DND-41 (cell line): ENCODE results near the gene FCER1G.
A peak's percentile ranks its signal among the peaks of the same experiment; 100 is the strongest.

Source experiments
- ATAC-seq: fragments of 200-7000 bp; cut with Tn5 transposase; 3 replicates; pipeline ENCODE4 v1.9.1; 2021; ENCODE audit warnings: low read depth; ENCODE audit not compliant: insufficient read depth
- DNase-seq: peaks from one replicate; pipeline ENCODE4 v3.0.0-alpha.2; 2020
- H2AFZ ChIP-seq: 2 replicates; pipeline ENCODE4 v1.6.0; 2012; ENCODE audit warnings: low read depth, low read length
- H3K27ac ChIP-seq: 2 replicates; pipeline ENCODE4 v1.5.1; 2012; ENCODE audit warnings: low read length, inconsistent platforms
- H3K27me3 ChIP-seq: fragments of 200-600 bp; sonication (generic); 2 replicates; pipeline ENCODE4 v1.6.0; 2012; ENCODE audit warnings: low read length, mild to moderate bottlenecking, inconsistent platforms; ENCODE audit not compliant: insufficient read depth, poor library complexity
- H3K36me3 ChIP-seq: 2 replicates; pipeline ENCODE4 v1.5.1; 2012; ENCODE audit warnings: low read length, inconsistent platforms; ENCODE audit not compliant: insufficient read depth
- H3K4me1 ChIP-seq: 2 replicates; pipeline ENCODE4 v1.5.1; 2012; ENCODE audit warnings: mild to moderate bottlenecking, low read length; ENCODE audit not compliant: insufficient read depth
- H3K4me2 ChIP-seq: 2 replicates; pipeline ENCODE4 v1.6.0; 2012; ENCODE audit warnings: mild to moderate bottlenecking, moderate library complexity, low read length, inconsistent platforms; ENCODE audit not compliant: insufficient read depth
- H3K4me3 ChIP-seq, 2 experiments: fragments of 200-600 bp in 1 of 2; shearing (Covaris generic) in 1 of 2; 2 replicates each; pipeline ENCODE4 v1.5.1; 2012 to 2016; ENCODE audit warnings: inconsistent platforms in 2 of 2, low read length in 2 of 2, mild to moderate bottlenecking in 2 of 2, low read depth in 1 of 2, moderate library complexity in 1 of 2
- H3K79me2 ChIP-seq: 2 replicates; pipeline ENCODE4 v1.6.0; 2012; ENCODE audit warnings: low read length, inconsistent platforms; ENCODE audit not compliant: insufficient read depth
- H3K9ac ChIP-seq: 2 replicates; pipeline ENCODE4 v1.6.0; 2012; ENCODE audit warnings: low read depth, mild to moderate bottlenecking, inconsistent platforms, low read length, moderate library complexity
- H3K9me3 ChIP-seq: 2 replicates; pipeline ENCODE4 v1.5.1; 2012; ENCODE audit warnings: low read length, moderate library complexity, mild to moderate bottlenecking, inconsistent platforms; ENCODE audit not compliant: insufficient read depth, severe bottlenecking
- H4K20me1 ChIP-seq: 2 replicates; pipeline ENCODE4 v1.6.0; 2012; ENCODE audit warnings: low read length; ENCODE audit not compliant: insufficient read depth
- CTCF ChIP-seq: IDR thresholded peaks from 2 replicates; pipeline ENCODE4 v1.5.1; 2012; ENCODE audit warnings: borderline replicate concordance, low read length, moderate library complexity, mild to moderate bottlenecking; ENCODE audit not compliant: poor library complexity, severe bottlenecking; ENCODE audit errors: extremely low read depth
- EZH2 ChIP-seq: IDR thresholded peaks from 3 replicates; pipeline ENCODE4 v1.6.1; 2012; ENCODE audit warnings: borderline replicate concordance, low read depth, mild to moderate bottlenecking, moderate library complexity, low read length, inconsistent platforms; ENCODE audit not compliant: severe bottlenecking

FCER1G gene

GRCh38 chr1:161177936-161178244 is 37.2 kb upstream of the FCER1G start:
- H3K4me3 ChIP-seq, result peak overlapping the region in 1 of 2 experiments; percentile 73; a peak in 2 of 4 replicates
- TF ChIP-seq CTCF (no peak), EZH2 (no peak)
- H3K4me1 ChIP-seq, result peaks cover 30% of the 10 kb centered on the region
- H3K9me3 ChIP-seq, result no peaks in the 10 kb centered on the region
- H3K4me2 ChIP-seq, result peak overlapping the region; percentile 93
- H4K20me1 ChIP-seq, result no peaks in the 10 kb centered on the region
- H3K27ac ChIP-seq, result peak overlapping the region; percentile 79
- no peaks in the 10 kb centered on the region for H3K27me3 ChIP-seq
- DNase-seq (no peak), ATAC-seq (no peak)
- H3K36me3 ChIP-seq, result peaks cover 25% of the 10 kb centered on the region
- H3K79me2 ChIP-seq, result peaks cover 18% of the 10 kb centered on the region
- peak overlapping the region; percentile 63 for H3K9ac ChIP-seq
- H2AFZ ChIP-seq, result peak overlapping the region; percentile 81

GRCh38 chr1:161179698-161180097 is 35.4 kb upstream of the FCER1G start:
- Histone ChIP-seq H3K4me1 (peaks cover 30% of the 10 kb centered on the region), H3K4me3 (no peak overlapping the region), H3K4me2 (no peak overlapping the region), H3K36me3 (peaks cover 10% of the 10 kb centered on the region), H2AFZ (no peak overlapping the region), H3K27me3 (no peaks in the 10 kb centered on the region), H3K27ac (no peak overlapping the region), H4K20me1 (no peaks in the 10 kb centered on the region), H3K9me3 (no peaks in the 10 kb centered on the region), H3K79me2 (peaks cover 18% of the 10 kb centered on the region), H3K9ac (no peak overlapping the region)
- ATAC-seq (no peak), DNase-seq (no peak)
- TF ChIP-seq EZH2 (no peak), CTCF (no peak)

- H3K79me2 ChIP-seq, result peaks cover 16% of the 10 kb centered on the region
- no peak overlapping the region for H3K4me2 ChIP-seq
- H3K27ac ChIP-seq, result no peak overlapping the region
- peaks cover 2% of the 10 kb centered on the region; the same call in 1 of the 2 replicates for H3K36me3 ChIP-seq
- H4K20me1 ChIP-seq, result no peaks in the 10 kb centered on the region
- H3K9me3 ChIP-seq, result no peaks in the 10 kb centered on the region
- H3K9ac ChIP-seq, result no peak overlapping the region
- no peak overlapping the region for H2AFZ ChIP-seq
- no peak overlapping the region for H3K4me3 ChIP-seq
- peaks cover 31% of the 10 kb centered on the region for H3K4me1 ChIP-seq
- peak; percentile 49 for TF ChIP-seq CTCF
- no peak for TF ChIP-seq EZH2
- DNase-seq (no peak), ATAC-seq (no peak)
- no peaks in the 10 kb centered on the region for H3K27me3 ChIP-seq
Measured at GRCh38 chr1:161180639-161181038, 34.5 kb upstream of the FCER1G start.

GRCh38 chr1:161182214-161182613 is 32.9 kb upstream of the FCER1G start:
- Histone ChIP-seq H2AFZ (no peak overlapping the region), H3K4me1 (peaks cover 27% of the 10 kb centered on the region), H3K79me2 (peaks cover under 1% of the 10 kb centered on the region; the same call in 1 of the 2 replicates), H3K27me3 (no peaks in the 10 kb centered on the region), H4K20me1 (no peaks in the 10 kb centered on the region), H3K36me3 (no peaks in the 10 kb centered on the region), H3K9me3 (no peaks in the 10 kb centered on the region), H3K27ac (no peak overlapping the region), H3K9ac (no peak overlapping the region), H3K4me3 (no peak overlapping the region), H3K4me2 (no peak overlapping the region)
- ATAC-seq (no peak), DNase-seq (no peak)
- no peak for TF ChIP-seq CTCF
- no peak for TF ChIP-seq EZH2
